ENCODE results near the gene TEX30.

The TEX30 gene

DNA sequence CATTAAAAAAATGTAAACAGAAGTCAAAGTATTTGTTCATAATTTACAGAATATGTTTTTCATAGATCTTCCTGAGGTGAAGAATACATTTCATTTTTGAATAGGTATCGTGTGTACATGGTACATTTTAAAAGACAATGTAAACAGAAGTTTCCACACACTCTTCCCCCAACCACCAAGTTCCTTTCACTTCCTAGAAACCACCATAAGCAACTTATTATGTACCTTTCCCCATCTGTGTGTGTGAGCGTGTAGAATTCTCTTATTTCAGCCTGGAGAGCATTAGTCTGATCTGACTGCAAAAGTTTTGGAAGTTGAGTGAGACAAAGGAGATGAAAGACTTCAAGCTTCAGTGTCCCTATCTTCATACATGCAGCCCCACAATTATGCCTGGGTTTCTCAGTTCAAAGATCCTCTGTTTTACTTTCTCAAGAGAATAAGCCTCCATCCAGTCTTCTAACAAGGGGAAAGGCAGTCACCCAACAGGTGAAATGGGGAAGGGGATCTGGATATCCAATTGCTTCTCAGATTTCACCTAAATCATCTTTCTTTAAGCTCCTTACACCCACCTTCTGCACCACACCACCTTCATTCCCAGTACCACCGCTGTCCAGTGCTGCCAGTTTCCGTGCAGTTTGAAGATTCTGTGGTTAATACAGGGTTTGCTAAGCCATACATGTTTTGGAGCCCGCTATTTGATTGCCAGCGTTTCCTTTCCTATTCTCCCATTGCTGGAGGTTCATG, 2.1 kb downstream of the TEX30 start:
- no peak overlapping the region for H3K4me3 ChIP-seq (ENCODE audit: low read depth, low read length)
- TF ChIP-seq, protein P1, sequence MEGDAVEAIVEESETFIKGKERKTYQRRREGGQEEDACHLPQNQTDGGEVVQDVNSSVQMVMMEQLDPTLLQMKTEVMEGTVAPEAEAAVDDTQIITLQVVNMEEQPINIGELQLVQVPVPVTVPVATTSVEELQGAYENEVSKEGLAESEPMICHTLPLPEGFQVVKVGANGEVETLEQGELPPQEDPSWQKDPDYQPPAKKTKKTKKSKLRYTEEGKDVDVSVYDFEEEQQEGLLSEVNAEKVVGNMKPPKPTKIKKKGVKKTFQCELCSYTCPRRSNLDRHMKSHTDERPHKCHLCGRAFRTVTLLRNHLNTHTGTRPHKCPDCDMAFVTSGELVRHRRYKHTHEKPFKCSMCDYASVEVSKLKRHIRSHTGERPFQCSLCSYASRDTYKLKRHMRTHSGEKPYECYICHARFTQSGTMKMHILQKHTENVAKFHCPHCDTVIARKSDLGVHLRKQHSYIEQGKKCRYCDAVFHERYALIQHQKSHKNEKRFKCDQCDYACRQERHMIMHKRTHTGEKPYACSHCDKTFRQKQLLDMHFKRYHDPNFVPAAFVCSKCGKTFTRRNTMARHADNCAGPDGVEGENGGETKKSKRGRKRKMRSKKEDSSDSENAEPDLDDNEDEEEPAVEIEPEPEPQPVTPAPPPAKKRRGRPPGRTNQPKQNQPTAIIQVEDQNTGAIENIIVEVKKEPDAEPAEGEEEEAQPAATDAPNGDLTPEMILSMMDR (IDR thresholded peaks at IDR 0.05; ENCODE audit: low read depth, low read length, missing control alignments), result no peak
- in situ Hi-C loops (cut with HindIII; ENCODE audit: low sequenced_read_pairs), result no loop called here
- DNase-seq (ENCODE audit: low read depth), result no peak

DNA sequence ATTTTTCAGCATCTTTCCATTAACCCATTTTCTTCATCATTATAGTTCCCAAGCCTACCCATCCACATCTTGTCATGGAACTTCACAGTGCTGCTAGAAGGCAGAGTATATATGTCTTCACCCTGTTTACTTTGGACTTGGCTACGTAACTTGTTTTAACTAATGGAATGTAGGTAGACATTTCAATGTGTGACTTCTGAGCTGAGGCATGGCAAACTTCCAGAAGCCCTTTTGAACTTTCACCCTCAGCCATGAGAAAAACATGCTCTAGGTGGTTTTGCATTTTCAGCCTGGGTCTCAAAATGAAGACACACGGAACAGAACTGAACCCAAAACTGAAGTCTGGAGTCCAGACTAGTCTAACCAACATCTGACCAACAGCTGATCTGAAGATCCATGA, 3.2 kb downstream of the TEX30 start:
- no peak overlapping the region for H3K4me3 ChIP-seq (ENCODE audit: low read depth, low read length)
- TF ChIP-seq, protein P1 (IDR thresholded peaks at IDR 0.05; ENCODE audit: low read depth, low read length, missing control alignments), result no peak
- in situ Hi-C loops (cut with HindIII; ENCODE audit: low sequenced_read_pairs), result no loop called here
- no peak for DNase-seq (ENCODE audit: low read depth)

DNA sequence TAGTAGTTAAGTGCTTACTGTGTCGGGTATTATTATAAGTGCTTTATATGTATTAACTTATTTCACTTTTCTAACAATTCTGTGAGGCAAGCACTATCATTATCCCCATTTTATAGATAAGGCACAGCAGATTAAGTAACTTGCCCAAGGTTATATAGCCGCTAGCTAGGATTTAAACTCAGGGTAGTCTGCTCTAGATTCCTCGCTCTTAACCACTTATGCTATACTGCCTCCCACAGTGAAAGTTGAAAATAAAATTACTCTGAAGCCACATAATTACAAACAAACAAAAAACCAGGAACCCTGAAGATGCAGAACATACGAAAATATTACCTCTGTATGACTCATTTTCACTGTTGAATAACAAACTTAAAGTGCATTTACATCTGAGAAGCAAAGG, 3.9 kb downstream of the TEX30 start:
- in situ Hi-C loops (cut with HindIII; ENCODE audit: low sequenced_read_pairs), result no loop called here
- DNase-seq (ENCODE audit: low read depth), result no peak

DNA sequence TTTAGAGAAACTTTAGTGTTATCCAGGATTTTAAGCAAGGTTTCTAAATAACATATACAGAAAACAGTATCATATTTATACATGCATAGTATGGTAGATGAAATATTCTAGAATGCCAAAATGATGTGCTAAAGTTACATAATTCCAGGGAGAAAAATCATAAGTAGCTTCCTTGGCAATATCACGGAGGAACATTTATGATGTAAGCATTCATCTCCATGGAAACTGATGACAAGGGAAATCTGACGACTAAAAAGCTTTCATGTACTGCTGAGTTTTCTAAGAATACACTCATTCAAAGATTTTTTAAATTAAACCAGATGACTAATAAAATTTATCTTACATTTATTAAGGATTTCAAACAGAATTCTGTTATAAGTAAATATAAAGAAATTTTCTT, 4.7 kb downstream of the TEX30 start:
- in situ Hi-C loops (cut with HindIII; ENCODE audit: low sequenced_read_pairs), result no loop called here
- no peak overlapping the region for H3K4me3 ChIP-seq (ENCODE audit: low read depth, low read length)
- TF ChIP-seq, protein P1 (IDR thresholded peaks at IDR 0.05; ENCODE audit: low read depth, low read length, missing control alignments), result no peak
- DNase-seq (ENCODE audit: low read depth), result no peak

More for the DNA sequence above, 3.9 kb downstream of the TEX30 start:
- no peak overlapping the region for H3K4me3 ChIP-seq (ENCODE audit: low read depth, low read length)
- TF ChIP-seq, protein P1 (IDR thresholded peaks at IDR 0.05; ENCODE audit: low read depth, low read length, missing control alignments), result no peak

DNA sequence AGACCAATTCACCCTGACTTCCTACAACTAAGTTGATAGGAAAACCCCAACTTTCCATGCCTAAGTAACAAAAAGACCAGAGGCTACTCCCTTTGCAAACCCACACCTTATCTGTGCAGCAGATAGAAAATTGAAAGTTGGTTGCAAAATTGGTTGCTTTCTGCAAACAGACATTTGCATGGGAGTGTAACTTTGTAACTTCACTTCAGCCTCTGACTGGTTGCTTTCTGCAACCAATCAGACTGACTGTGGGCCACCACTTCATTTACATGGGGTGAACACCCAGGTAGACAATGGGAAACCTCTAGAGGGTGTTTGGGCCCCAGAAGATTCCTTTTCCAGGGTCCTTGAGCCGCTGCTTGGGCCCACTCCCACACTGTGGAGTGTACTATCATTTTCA, 9.8 kb downstream of the TEX30 start:
- no peak for DNase-seq (ENCODE audit: low read depth)
- TF ChIP-seq, protein P1 (IDR thresholded peaks at IDR 0.05; ENCODE audit: low read depth, low read length, missing control alignments), result no peak
- in situ Hi-C loops (cut with HindIII; ENCODE audit: low sequenced_read_pairs), result no loop called here
- H3K4me3 ChIP-seq (ENCODE audit: low read depth, low read length), result no peak overlapping the region

DNA sequence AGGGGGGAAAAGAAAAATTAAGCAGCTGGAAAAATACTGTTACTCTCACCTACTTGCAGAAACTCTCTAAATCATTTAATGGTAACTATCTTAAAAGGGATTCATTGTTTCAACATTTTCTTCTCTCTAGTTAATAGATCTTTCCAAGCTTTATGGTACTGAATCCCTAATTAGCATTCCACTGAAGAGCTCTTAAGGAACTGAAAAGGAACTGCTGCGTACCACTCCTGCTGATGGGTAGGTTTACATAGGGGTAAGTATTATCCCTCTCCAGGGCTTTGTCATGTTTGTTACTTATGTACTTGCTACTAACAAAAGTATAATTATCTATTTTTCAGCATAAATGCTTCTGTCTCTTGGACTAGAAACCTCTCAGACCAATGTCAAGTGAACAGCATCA, 12.5 kb downstream of the TEX30 start:
- in situ Hi-C loops (cut with HindIII; ENCODE audit: low sequenced_read_pairs), result no loop called here
- no peak overlapping the region for H3K4me3 ChIP-seq (ENCODE audit: low read depth, low read length)
- no peak for DNase-seq (ENCODE audit: low read depth)
- TF ChIP-seq, protein P1 (IDR thresholded peaks at IDR 0.05; ENCODE audit: low read depth, low read length, missing control alignments), result no peak
